ENCODE data around the gene MESD. TPM values are rescaled to one million over a fixed set of nuclear protein-coding genes. Genes with fewer than 3 reads are reported as not detected.

The MESD gene
- total RNA-seq = 10 to 100 TPM; 14.1 to 17.4 (median 14.5) TPM

DNA sequence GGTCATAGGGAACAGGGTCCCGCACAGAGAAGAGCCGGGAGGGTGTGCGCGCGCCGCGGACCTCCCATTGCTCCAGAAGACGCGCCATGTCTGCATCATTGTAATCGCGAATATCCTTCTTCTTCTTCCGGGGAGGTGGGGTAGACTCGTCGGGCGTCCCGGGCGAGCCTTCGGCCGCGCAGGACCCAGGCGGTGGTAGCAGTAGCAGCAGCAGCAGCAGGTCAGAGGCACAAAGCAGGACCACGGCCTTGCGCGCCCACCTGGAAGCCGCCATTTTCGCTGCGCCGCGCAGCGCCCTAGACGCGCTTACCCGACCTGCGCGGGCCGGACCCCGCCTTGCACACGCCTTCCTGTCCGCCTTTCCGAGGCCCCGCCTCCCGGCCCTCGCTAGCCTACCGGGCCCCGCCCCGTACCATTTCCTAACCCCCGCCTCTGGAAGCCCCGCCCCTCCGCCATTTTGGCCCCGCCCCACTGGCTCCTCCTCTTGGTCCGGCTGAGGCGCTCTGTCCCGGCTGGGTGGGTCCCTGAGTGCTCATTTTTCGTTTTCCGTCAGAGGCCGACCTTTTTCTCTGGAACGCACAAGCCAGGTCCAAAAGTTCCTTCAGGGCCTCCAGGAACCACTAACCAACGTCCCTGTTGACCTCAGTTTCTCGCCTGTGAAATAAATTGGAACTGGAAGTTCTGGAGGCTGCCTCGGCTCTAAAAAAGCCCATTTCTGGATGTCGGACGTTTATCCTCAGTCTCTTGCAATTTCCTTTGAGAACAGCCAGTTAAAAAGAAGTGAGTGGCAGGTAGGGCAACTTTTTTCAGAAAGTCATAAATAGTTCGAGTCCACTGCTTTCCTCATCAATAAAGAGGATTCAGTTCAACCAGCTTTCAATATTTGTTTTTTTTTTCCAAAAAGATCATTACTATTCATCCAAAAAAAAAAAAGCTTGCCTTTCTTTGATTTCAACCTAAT is at the start of gene MESD:
Gene MESD, minus strand, starts transcription at position 302 of the 961 bp plus-strand sequence. Its CDS starts 28 bp downstream, at position 274.
- TF ChIP-seq POLR2A (IDR thresholded peaks at IDR 0.05; ENCODE audit: low read depth) (peak; percentile 85), POLR2AphosphoS5 (IDR thresholded peaks at IDR 0.05) (peak; percentile 92 to 94)
- TF ChIP-seq, protein P1, sequence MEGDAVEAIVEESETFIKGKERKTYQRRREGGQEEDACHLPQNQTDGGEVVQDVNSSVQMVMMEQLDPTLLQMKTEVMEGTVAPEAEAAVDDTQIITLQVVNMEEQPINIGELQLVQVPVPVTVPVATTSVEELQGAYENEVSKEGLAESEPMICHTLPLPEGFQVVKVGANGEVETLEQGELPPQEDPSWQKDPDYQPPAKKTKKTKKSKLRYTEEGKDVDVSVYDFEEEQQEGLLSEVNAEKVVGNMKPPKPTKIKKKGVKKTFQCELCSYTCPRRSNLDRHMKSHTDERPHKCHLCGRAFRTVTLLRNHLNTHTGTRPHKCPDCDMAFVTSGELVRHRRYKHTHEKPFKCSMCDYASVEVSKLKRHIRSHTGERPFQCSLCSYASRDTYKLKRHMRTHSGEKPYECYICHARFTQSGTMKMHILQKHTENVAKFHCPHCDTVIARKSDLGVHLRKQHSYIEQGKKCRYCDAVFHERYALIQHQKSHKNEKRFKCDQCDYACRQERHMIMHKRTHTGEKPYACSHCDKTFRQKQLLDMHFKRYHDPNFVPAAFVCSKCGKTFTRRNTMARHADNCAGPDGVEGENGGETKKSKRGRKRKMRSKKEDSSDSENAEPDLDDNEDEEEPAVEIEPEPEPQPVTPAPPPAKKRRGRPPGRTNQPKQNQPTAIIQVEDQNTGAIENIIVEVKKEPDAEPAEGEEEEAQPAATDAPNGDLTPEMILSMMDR (IDR thresholded peaks at IDR 0.05) = no peak
- WGBS = under 1% methylated on average over 51 of the region's 63 CpGs
- peak within 1 kb of the TSS; percentile 87 to 89 (median 89) for H3K27ac ChIP-seq (replicated peaks in 1 of 4)
- peak; percentile 100 for DNase-seq (ENCODE audit: extremely low spot score)
- H3K27me3 ChIP-seq = no peaks in the 10 kb centered on the region
- intact Hi-C loops (cut with DNase I) = loop anchor here (10.0 kb wide), 3 partner anchors 295 to 1055 kb away; partner anchors contain the start of genes ABHD17C, MEX3B and STARD5
- no peaks in the 10 kb centered on the region for H3K9me3 ChIP-seq
- no peaks in the 10 kb centered on the region for H3K36me3 ChIP-seq
- H3K4me3 ChIP-seq = peak within 1 kb of the TSS; percentile 83 to 86 (median 84)
- H3K4me1 ChIP-seq = peaks cover 50 to 59% (median 56%) of the 10 kb centered on the region in 4 donors

- Histone ChIP-seq H3K4me1 (peaks cover 0 to 18% (median 6%) of the 10 kb centered on the region in 4 donors), H3K27ac (replicated peaks in 1 of 4) (peak overlapping the region in 2 of 4 donors; percentile 4 to 12), H3K27me3 (no peaks in the 10 kb centered on the region), H3K9me3 (no peaks in the 10 kb centered on the region), H3K36me3 (no peaks in the 10 kb centered on the region), H3K4me3 (no peak overlapping the region)
- WGBS = 71% methylated on average over 4 of the region's 4 CpGs
- intact Hi-C loops (cut with DNase I) = loop anchor here (10.0 kb wide), 1 partner anchor 64 kb away; no protein-coding TSS in a partner anchor
- TF ChIP-seq EP300 (IDR thresholded peaks at IDR 0.05) (no peak), POLR2A (IDR thresholded peaks at IDR 0.05; ENCODE audit: low read depth) (no peak), POLR2AphosphoS5 (IDR thresholded peaks at IDR 0.05) (no peak)
- TF ChIP-seq, protein P1 (IDR thresholded peaks at IDR 0.05) = no peak
- no peak for DNase-seq (ENCODE audit: extremely low spot score)
Observed at GRCh38 chr15:81038975-81039607, 49.5 kb upstream of the MESD start.

GRCh38 chr15:81037952-81038743 is 48.5 kb upstream of the MESD start:
- TF ChIP-seq POLR2AphosphoS5 (IDR thresholded peaks at IDR 0.05) = no peak
- TF ChIP-seq, protein P1 (IDR thresholded peaks at IDR 0.05) = no peak
- no peak for TF ChIP-seq POLR2A (IDR thresholded peaks at IDR 0.05; ENCODE audit: low read depth)
- no peak for TF ChIP-seq EP300 (IDR thresholded peaks at IDR 0.05)
- Histone ChIP-seq H3K27me3 (no peaks in the 10 kb centered on the region), H3K36me3 (no peaks in the 10 kb centered on the region), H3K9me3 (no peaks in the 10 kb centered on the region), H3K4me1 (peaks cover 5 to 25% (median 14%) of the 10 kb centered on the region in 4 donors), H3K27ac (replicated peaks in 1 of 4) (peak overlapping the region in 1 of 4 donors; percentile 12), H3K4me3 (no peak overlapping the region)
- 95% methylated on average over 14 of the region's 14 CpGs for WGBS
- intact Hi-C loops (cut with DNase I) = loop anchor here (10.0 kb wide), 1 partner anchor 63 kb away; no protein-coding TSS in a partner anchor
- DNase-seq (ENCODE audit: extremely low spot score) = no peak

DNA sequence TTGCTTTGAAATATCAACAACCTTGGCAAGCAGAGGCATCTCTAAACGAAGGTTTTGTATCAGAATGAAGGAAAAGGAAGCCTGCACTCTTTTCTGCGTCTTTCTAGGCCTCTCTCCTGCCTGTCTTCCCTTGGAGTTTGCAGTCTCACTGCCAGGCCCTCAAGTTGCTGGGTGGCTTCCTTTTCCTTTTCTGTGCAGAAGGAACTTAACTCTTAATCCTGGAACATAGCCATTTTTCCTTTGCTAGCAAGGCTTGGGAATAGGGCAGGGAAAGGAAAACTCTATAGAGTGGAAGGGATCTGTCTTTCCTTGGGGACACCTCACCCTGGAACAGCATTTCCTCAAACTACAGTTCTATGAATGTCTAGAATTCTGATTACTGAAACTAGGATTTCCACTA is 43.9 kb upstream of the MESD start:
- intact Hi-C loops (cut with DNase I) = loop anchor here (10.0 kb wide), 1 partner anchor 59 kb away; no protein-coding TSS in a partner anchor
- no peak for DNase-seq (ENCODE audit: extremely low spot score)
- H3K9me3 ChIP-seq = no peaks in the 10 kb centered on the region
- no peak overlapping the region for H3K4me3 ChIP-seq
- WGBS = 18% methylated on average over 2 of the region's 2 CpGs
- no peak for TF ChIP-seq POLR2AphosphoS5 (IDR thresholded peaks at IDR 0.05)
- TF ChIP-seq EP300 (IDR thresholded peaks at IDR 0.05) = no peak
- TF ChIP-seq, protein P1 (IDR thresholded peaks at IDR 0.05) = no peak
- TF ChIP-seq POLR2A (IDR thresholded peaks at IDR 0.05; ENCODE audit: low read depth) = no peak
- H3K27ac ChIP-seq (replicated peaks in 1 of 4) = peak overlapping the region in 2 of 4 donors; percentile 8 to 35
- peaks cover 11 to 21% (median 16%) of the 10 kb centered on the region in 4 donors for H3K4me1 ChIP-seq
- no peaks in the 10 kb centered on the region for H3K27me3 ChIP-seq
- H3K36me3 ChIP-seq = no peaks in the 10 kb centered on the region

Measured in esophagus muscularis mucosa (tissue), 4 donors.